ENCODE results near the gene PROX1.

DNA sequence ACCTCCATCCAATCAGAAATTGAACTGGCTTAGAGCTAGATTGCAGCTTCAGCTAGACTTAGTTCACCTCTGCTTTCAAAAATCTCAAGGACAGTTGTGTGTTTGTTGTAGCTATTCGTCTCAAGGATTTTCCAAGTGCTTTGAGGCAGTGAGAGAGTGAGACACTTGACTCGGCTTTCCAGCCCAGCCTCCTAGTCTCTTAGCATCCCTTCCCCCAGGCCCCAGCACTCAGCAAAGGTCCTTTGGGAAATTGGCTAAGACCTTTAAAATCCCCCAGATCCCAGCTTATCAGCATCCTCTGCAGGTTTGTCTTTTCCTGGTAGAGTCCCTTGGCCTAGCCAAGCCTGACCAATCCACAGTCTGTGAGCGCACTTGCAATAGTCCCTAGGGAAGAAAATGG lies 47.9 kb upstream of the PROX1 start:
- TF ChIP-seq, protein P1, sequence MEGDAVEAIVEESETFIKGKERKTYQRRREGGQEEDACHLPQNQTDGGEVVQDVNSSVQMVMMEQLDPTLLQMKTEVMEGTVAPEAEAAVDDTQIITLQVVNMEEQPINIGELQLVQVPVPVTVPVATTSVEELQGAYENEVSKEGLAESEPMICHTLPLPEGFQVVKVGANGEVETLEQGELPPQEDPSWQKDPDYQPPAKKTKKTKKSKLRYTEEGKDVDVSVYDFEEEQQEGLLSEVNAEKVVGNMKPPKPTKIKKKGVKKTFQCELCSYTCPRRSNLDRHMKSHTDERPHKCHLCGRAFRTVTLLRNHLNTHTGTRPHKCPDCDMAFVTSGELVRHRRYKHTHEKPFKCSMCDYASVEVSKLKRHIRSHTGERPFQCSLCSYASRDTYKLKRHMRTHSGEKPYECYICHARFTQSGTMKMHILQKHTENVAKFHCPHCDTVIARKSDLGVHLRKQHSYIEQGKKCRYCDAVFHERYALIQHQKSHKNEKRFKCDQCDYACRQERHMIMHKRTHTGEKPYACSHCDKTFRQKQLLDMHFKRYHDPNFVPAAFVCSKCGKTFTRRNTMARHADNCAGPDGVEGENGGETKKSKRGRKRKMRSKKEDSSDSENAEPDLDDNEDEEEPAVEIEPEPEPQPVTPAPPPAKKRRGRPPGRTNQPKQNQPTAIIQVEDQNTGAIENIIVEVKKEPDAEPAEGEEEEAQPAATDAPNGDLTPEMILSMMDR (IDR thresholded peaks at IDR 0.05; ENCODE audit: poor library complexity): no peak
- TF ChIP-seq EZH2 (IDR thresholded peaks at IDR 0.05; ENCODE audit: borderline replicate concordance) (no peak), EZH2phosphoT487 (IDR thresholded peaks at IDR 0.05; ENCODE audit: low read depth, severe bottlenecking, unreplicated experiment) (no peak)
